NT2/D1 (cell line): ENCODE data around the gene RALGDS.

Experiments used
- DNase-seq: peaks from one replicate; pipeline ENCODE4 v3.0.0-alpha.2; 2011; ENCODE audit warnings: low read depth, low spot score
- H3K27me3 ChIP-seq: 2 replicates; pipeline ENCODE4 v1.6.0; 2011; ENCODE audit warnings: mild to moderate bottlenecking; ENCODE audit not compliant: insufficient read length, insufficient read depth
- H3K36me3 ChIP-seq: 2 replicates; pipeline ENCODE4 v1.6.1; 2011; ENCODE audit warnings: mild to moderate bottlenecking, low read length, mixed read lengths; ENCODE audit not compliant: insufficient read depth, insufficient read length
- H3K4me1 ChIP-seq: 2 replicates; pipeline ENCODE4 v1.5.1; 2011; ENCODE audit not compliant: insufficient read depth, insufficient read length
- H3K4me3 ChIP-seq: 2 replicates; pipeline ENCODE4 v1.5.1; 2011; ENCODE audit warnings: low read depth; ENCODE audit not compliant: insufficient read length
- H3K9ac ChIP-seq: 2 replicates; pipeline ENCODE4 v1.6.0; 2011; ENCODE audit warnings: low read depth; ENCODE audit not compliant: insufficient read length
- H3K9me3 ChIP-seq: 2 replicates; pipeline ENCODE4 v1.5.1; 2011; ENCODE audit warnings: mild to moderate bottlenecking, low read length; ENCODE audit not compliant: insufficient read depth
- SUZ12 ChIP-seq: IDR thresholded peaks from 2 replicates; pipeline ENCODE4 v1.6.1; 2011; ENCODE audit not compliant: insufficient read length, insufficient read depth; ENCODE audit errors: extremely low read depth
- YY1 ChIP-seq: IDR thresholded peaks from 2 replicates; pipeline ENCODE4 v1.6.1; 2011; ENCODE audit not compliant: insufficient read length, insufficient read depth
- ZNF274 ChIP-seq: IDR thresholded peaks from 2 replicates; pipeline ENCODE4 v1.6.1; 2011; ENCODE audit warnings: mild to moderate bottlenecking, low read depth, low read length

Gene RALGDS

DNA sequence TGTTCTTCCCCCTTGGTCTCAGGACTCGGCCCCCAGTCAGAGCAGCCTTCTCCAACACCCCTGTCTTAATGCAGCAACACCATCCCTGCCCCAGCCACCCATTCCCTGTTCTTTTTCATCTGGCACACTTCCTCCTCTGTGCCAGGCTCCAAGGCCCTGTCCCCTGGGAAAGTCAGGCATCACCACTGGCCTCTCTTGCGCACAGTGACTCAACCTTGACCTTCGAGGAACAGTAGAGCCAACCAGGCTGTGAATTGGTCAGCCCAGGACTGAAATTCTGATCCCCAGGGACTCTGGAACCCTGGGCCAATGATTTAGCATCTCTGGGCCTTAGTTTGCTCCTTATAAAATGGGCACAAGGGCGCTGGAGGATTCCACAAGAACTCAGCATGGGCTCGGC is 10.5 kb upstream of the RALGDS start:
- H3K27me3 ChIP-seq = no peaks in the 10 kb centered on the region
- no peak overlapping the region for H3K9ac ChIP-seq
- peaks cover 24% of the 10 kb centered on the region for H3K4me1 ChIP-seq
- H3K4me3 ChIP-seq = no peak overlapping the region
- TF ChIP-seq YY1 (no peak), ZNF274 (no peak), SUZ12 (no peak)
- no peaks in the 10 kb centered on the region for H3K9me3 ChIP-seq
- H3K36me3 ChIP-seq = peaks cover 11% of the 10 kb centered on the region
- no peak for DNase-seq

DNA sequence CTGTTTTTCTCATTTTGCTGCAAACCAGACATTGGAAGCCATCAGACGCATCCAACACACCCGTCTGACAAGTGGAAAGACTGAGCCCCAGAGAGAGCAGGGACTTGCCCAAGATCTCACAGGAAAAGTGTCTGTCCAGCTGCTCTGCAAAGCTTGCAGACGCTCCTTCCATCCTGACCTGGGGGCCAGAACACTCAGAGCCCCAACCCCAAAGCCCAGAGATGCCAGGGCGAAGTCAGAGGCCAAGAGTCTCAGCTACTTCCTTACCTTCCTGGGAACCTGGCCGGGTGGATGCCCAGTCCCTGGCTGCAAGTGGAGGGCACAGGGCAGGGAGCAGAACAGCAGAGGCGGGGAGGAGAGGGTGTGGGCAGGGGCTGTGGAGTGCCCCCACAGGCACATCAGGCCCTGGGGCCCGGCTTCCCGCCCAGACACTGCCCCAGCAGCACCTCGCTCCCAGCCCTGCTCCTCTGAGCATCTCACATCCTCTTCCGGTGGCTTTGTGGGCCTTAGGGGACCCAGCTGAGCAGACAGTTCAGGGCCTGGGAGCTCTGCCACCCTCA is 9.7 kb upstream of the RALGDS start:
- TF ChIP-seq SUZ12 (no peak), ZNF274 (no peak), YY1 (no peak)
- H3K4me1 ChIP-seq = peaks cover 24% of the 10 kb centered on the region
- H3K36me3 ChIP-seq = peaks cover 10% of the 10 kb centered on the region
- no peaks in the 10 kb centered on the region for H3K9me3 ChIP-seq
- H3K27me3 ChIP-seq = no peaks in the 10 kb centered on the region
- DNase-seq = no peak
- no peak overlapping the region for H3K9ac ChIP-seq
- no peak overlapping the region for H3K4me3 ChIP-seq

DNA sequence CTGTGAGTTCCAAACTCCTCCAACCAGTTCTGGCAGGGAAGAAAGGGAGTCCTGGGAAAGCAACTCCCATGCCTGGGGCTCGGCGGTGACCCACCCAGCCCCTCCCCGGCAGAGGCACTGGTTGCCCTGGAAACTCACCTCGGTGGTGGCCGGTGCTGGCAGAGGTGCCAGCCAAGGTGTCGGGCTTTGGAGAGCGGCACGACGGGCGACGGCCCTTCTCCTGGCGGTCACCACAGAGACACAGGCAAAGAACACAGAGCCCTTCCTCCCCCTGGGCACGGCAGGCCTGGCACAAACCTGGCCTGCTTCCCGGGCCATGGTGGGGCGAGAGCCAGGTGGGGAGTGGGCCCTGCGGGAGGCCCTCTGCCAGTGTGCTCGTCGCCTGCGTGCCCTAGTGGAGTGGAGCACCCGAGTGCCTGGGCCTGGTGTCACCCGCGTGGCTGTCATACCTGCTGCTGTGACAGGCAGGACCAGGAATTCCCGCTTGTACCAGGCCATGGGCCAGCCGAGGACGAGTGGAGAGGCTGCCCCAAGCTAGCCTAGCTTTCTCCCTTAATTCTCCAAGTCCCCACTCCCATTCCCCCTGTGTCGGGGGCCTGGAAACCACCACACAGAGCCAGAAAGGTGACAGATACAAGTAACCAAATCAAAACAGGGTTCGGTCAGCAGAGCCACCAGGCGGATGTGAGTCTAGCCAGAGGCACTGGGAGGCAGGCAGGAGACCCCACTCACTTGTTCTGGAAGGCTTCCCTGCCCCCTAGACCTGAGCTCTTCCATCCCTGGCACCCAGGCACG is 8.2 kb upstream of the RALGDS start:
- DNase-seq = no peak

DNA sequence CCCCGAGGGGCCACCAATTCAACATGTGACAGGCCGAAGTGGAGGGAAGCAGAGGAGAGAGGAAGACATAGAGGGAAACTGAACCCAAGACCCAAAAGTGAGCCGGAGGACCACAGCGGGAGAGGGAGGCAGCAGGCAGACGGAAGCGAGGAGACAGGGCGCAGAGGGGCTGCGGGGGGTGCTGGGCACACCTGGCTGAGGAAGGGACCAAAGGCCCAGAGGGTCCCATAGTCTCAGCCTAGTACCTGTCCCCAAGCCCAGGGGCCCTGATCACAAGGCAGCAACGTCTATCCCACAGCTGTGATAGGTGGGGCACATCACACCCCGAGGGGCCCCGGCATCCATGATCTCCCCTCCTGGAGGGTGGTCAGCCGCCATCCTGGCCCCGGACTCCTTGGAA is 7.1 kb upstream of the RALGDS start:
- H3K9ac ChIP-seq = no peak overlapping the region
- TF ChIP-seq SUZ12 = no peak
- no peak for TF ChIP-seq YY1
- TF ChIP-seq ZNF274 = no peak
- no peak overlapping the region for H3K4me3 ChIP-seq
- no peaks in the 10 kb centered on the region for H3K9me3 ChIP-seq
- H3K27me3 ChIP-seq = no peaks in the 10 kb centered on the region
- peaks cover 6% of the 10 kb centered on the region for H3K36me3 ChIP-seq
- DNase-seq = no peak
- peaks cover 12% of the 10 kb centered on the region for H3K4me1 ChIP-seq

More for the DNA sequence above, 8.2 kb upstream of the RALGDS start:
- Histone ChIP-seq H3K9me3 (no peaks in the 10 kb centered on the region), H3K27me3 (no peaks in the 10 kb centered on the region), H3K4me3 (no peak overlapping the region), H3K9ac (no peak overlapping the region), H3K4me1 (peaks cover 21% of the 10 kb centered on the region), H3K36me3 (peaks cover 6% of the 10 kb centered on the region)
- TF ChIP-seq YY1 = no peak

DNA sequence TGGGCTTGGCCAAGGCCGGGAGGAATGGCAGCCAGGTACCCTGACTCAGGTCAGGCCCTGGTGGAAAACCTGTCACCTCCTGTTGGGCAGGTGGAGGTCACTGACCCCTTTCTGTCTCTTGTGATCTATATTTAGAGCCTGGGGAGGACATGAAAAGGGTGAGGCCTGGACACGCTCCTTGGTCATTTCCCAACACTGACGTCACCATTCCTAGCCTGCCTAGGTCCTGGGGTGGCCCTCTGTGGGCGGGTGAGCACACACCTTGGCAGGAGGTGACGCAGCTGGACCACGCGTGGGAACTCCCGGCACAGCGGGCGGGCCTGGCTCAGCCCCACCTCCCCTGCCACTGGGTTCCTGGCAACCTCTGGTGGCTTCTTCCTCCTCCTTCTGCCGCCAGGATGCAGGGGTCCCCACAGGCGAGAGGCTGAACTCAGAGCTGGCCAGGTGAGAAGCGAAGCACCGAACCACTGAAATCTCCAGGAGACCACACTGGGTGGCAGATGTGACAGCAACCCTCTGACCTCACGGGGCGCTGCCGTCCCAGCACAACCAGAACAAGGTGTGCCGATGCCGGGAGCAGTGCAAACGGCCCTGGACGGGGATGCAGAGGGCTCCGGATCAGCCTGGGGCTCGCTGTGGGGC is 6.4 kb upstream of the RALGDS start:
- Histone ChIP-seq H3K4me3 (no peak overlapping the region), H3K9ac (peak overlapping the region; percentile 18), H3K27me3 (no peaks in the 10 kb centered on the region), H3K9me3 (no peaks in the 10 kb centered on the region), H3K36me3 (peaks cover 6% of the 10 kb centered on the region), H3K4me1 (peaks cover 10% of the 10 kb centered on the region)
- no peak for DNase-seq
- no peak for TF ChIP-seq ZNF274
- TF ChIP-seq YY1 = no peak
- no peak for TF ChIP-seq SUZ12

DNA sequence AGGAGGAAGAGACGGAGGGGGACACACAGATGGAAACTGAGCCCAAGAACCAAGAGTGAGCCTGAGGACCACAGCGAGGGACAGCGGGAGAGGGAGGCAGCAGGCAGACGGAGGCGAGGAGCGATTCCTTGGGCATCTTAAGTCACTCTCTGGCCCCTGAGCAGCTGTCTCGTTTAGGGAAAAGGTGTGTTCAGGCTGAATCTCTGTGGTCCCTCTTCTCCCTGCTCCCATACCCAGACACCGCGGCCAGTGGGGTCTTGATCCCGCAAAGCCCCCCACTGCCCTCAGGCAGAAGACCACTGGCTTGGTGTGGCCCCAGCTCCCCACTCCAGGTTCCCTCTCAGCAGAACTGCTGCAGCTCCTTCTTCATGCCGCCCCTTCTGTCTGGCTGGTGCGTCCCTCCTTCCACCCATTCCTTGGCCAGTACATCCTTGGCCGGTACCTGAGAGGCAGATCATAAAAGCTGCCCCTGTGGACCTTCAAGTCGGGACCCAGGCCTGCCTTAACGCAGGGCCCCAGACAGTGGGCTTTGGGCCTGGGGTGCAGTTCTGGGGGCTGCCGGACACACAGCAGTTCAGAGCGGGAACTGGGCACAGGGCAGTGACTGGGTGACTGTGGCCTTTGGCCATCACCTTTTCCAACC is 5.8 kb upstream of the RALGDS start:
- DNase-seq = no peak

More for the DNA sequence above, 5.8 kb upstream of the RALGDS start:
- TF ChIP-seq SUZ12 (no peak), YY1 (no peak), ZNF274 (no peak)
- Histone ChIP-seq H3K4me3 (no peak overlapping the region), H3K9ac (no peak overlapping the region), H3K36me3 (peaks cover 2% of the 10 kb centered on the region), H3K4me1 (peaks cover 10% of the 10 kb centered on the region), H3K9me3 (no peaks in the 10 kb centered on the region), H3K27me3 (no peaks in the 10 kb centered on the region)
